HUES48 (cell line): Measurements from ENCODE around the gene TMCC1.
"Not testable (repeated sequence)": the region's sequence is repeated elsewhere in the genome, so short reads cannot be mapped to it uniquely, and the experiment has no call there.

Experiments used
- H3K27ac ChIP-seq: one replicate; pipeline ENCODE4 v1.7.0; 2013; ENCODE audit warnings: low read depth, low read length, inconsistent platforms
- H3K27me3 ChIP-seq: 2 replicates; pipeline ENCODE4 v1.6.1; 2013; ENCODE audit warnings: mild to moderate bottlenecking, low read length; ENCODE audit not compliant: control insufficient read depth, insufficient read depth
- H3K36me3 ChIP-seq: 2 replicates; pipeline ENCODE4 v1.6.1; 2013; ENCODE audit warnings: low read length; ENCODE audit not compliant: control insufficient read depth, insufficient read depth
- H3K4me1 ChIP-seq: 2 replicates; pipeline ENCODE4 v1.6.1; 2013; ENCODE audit warnings: mild to moderate bottlenecking, low read length; ENCODE audit not compliant: control insufficient read depth, insufficient read depth
- H3K4me3 ChIP-seq: 2 replicates; pipeline ENCODE4 v1.5.1; 2013; ENCODE audit warnings: mild to moderate bottlenecking, low read depth, low read length
- H3K9ac ChIP-seq: 2 replicates; pipeline ENCODE4 v1.6.1; 2013; ENCODE audit warnings: mild to moderate bottlenecking, low read depth, low read length, moderate library complexity
- H3K9me3 ChIP-seq: 2 replicates; pipeline ENCODE4 v1.6.1; 2013; ENCODE audit warnings: low read length; ENCODE audit not compliant: control insufficient read depth, insufficient read depth

The TMCC1 gene

GRCh38 chr3:129836381-129837064 is 57.0 kb downstream of the TMCC1 start:
- H3K4me3 ChIP-seq, result no peak overlapping the region
- no peaks in the 10 kb centered on the region for H3K27me3 ChIP-seq
- no peaks in the 10 kb centered on the region for H3K9me3 ChIP-seq
- H3K27ac ChIP-seq, result peak overlapping the region; percentile 67
- H3K9ac ChIP-seq, result no peak overlapping the region
- no peaks in the 10 kb centered on the region for H3K36me3 ChIP-seq
- peaks cover 14% of the 10 kb centered on the region for H3K4me1 ChIP-seq

GRCh38 chr3:129835198-129835597 is 58.3 kb downstream of the TMCC1 start:
- H3K9me3 ChIP-seq, result no peaks in the 10 kb centered on the region
- no peak overlapping the region for H3K27ac ChIP-seq

GRCh38 chr3:129834580-129834979 is 58.9 kb downstream of the TMCC1 start:
- no peaks in the 10 kb centered on the region for H3K36me3 ChIP-seq
- H3K9ac ChIP-seq, result no peak overlapping the region
- no peaks in the 10 kb centered on the region for H3K9me3 ChIP-seq
- H3K27ac ChIP-seq, result no peak overlapping the region
- no peak overlapping the region for H3K4me3 ChIP-seq
- peaks cover 14% of the 10 kb centered on the region for H3K4me1 ChIP-seq
- no peaks in the 10 kb centered on the region for H3K27me3 ChIP-seq

More at GRCh38 chr3:129835198-129835597, 58.3 kb downstream of the TMCC1 start:
- no peak overlapping the region for H3K9ac ChIP-seq
- H3K36me3 ChIP-seq, result no peaks in the 10 kb centered on the region
- H3K27me3 ChIP-seq, result no peaks in the 10 kb centered on the region
- H3K4me3 ChIP-seq, result no peak overlapping the region
- H3K4me1 ChIP-seq, result peaks cover 14% of the 10 kb centered on the region

- not testable (repeated sequence) for H3K27ac ChIP-seq, H3K36me3 ChIP-seq, H3K9ac ChIP-seq, H3K27me3 ChIP-seq, H3K4me3 ChIP-seq, H3K9me3 ChIP-seq, H3K4me1 ChIP-seq
These were observed 61.6 kb downstream of the TMCC1 start for GRCh38 chr3:129831942-129832341.

- Histone ChIP-seq H3K4me3 (no peak overlapping the region), H3K27ac (no peak overlapping the region), H3K36me3 (peaks cover 8% of the 10 kb centered on the region; the same call in 1 of the 2 replicates), H3K27me3 (no peaks in the 10 kb centered on the region), H3K9ac (no peak overlapping the region), H3K9me3 (no peaks in the 10 kb centered on the region), H3K4me1 (peaks cover 3% of the 10 kb centered on the region)
These were observed 62.0 kb downstream of the TMCC1 start for GRCh38 chr3:129831503-129831902.

GRCh38 chr3:129829640-129830039 is 63.9 kb downstream of the TMCC1 start:
- Histone ChIP-seq H3K9me3 (no peaks in the 10 kb centered on the region), H3K4me1 (no peaks in the 10 kb centered on the region), H3K9ac (no peak overlapping the region), H3K27ac (no peak overlapping the region), H3K27me3 (no peaks in the 10 kb centered on the region), H3K36me3 (peaks cover 8% of the 10 kb centered on the region; the same call in 1 of the 2 replicates), H3K4me3 (no peak overlapping the region)

- Histone ChIP-seq H3K27ac (no peak overlapping the region), H3K9me3 (no peaks in the 10 kb centered on the region), H3K9ac (no peak overlapping the region), H3K4me3 (no peak overlapping the region), H3K36me3 (peaks cover 8% of the 10 kb centered on the region; the same call in 1 of the 2 replicates), H3K4me1 (no peaks in the 10 kb centered on the region), H3K27me3 (no peaks in the 10 kb centered on the region)
These were observed 65.7 kb downstream of the TMCC1 start for GRCh38 chr3:129827765-129828164.

GRCh38 chr3:129824926-129825541 is 68.5 kb downstream of the TMCC1 start:
- Histone ChIP-seq H3K9ac (no peak overlapping the region), H3K36me3 (peaks cover 8% of the 10 kb centered on the region; the same call in 1 of the 2 replicates), H3K4me1 (no peaks in the 10 kb centered on the region), H3K9me3 (no peaks in the 10 kb centered on the region), H3K4me3 (no peak overlapping the region), H3K27me3 (no peaks in the 10 kb centered on the region), H3K27ac (no peak overlapping the region)

- Histone ChIP-seq H3K36me3 (peaks cover 8% of the 10 kb centered on the region; the same call in 1 of the 2 replicates), H3K9me3 (no peaks in the 10 kb centered on the region), H3K4me1 (no peaks in the 10 kb centered on the region), H3K27me3 (no peaks in the 10 kb centered on the region), H3K9ac (no peak overlapping the region), H3K27ac (no peak overlapping the region), H3K4me3 (no peak overlapping the region)
These were observed 70.8 kb downstream of the TMCC1 start for GRCh38 chr3:129822679-129823078.

- peaks cover 3% of the 10 kb centered on the region; the same call in 1 of the 2 replicates for H3K36me3 ChIP-seq
- no peaks in the 10 kb centered on the region for H3K9me3 ChIP-seq
- H3K9ac ChIP-seq, result no peak overlapping the region
- H3K4me3 ChIP-seq, result no peak overlapping the region
- H3K27me3 ChIP-seq, result no peaks in the 10 kb centered on the region
- no peaks in the 10 kb centered on the region for H3K4me1 ChIP-seq
- no peak overlapping the region for H3K27ac ChIP-seq
These were observed 71.3 kb downstream of the TMCC1 start for GRCh38 chr3:129822241-129822640.

- H3K9ac ChIP-seq, result no peak overlapping the region
- no peak overlapping the region for H3K27ac ChIP-seq
- H3K36me3 ChIP-seq, result no peaks in the 10 kb centered on the region
- no peak overlapping the region for H3K4me3 ChIP-seq
- no peaks in the 10 kb centered on the region for H3K27me3 ChIP-seq
- no peaks in the 10 kb centered on the region for H3K9me3 ChIP-seq
- H3K4me1 ChIP-seq, result no peaks in the 10 kb centered on the region
These were observed 72.9 kb downstream of the TMCC1 start for GRCh38 chr3:129820587-129820986.
